HL-60/S4 treated with phorbol 12-myristate 13-acetate at 8.2 ng/mL for 4 days and 3 days (cell line): ENCODE data around the gene CACNA1S.

Experiments used
- in situ Hi-C: fragments of 300-500 bp; cut with MboI; formaldehyde crosslinking; loops from 2 replicates; pipeline ENCODE4 v1.15.0; 2022; ENCODE audit warnings: low sequenced_read_pairs

Gene CACNA1S

GRCh38 chr1:201017828-201018163, 94.4 kb downstream of the CACNA1S start:
- in situ Hi-C loops = no loop called here

- in situ Hi-C loops = no loop called here
These were observed 95.0 kb downstream of the CACNA1S start for GRCh38 chr1:201016943-201017827.

GRCh38 chr1:201016211-201016651, 96.0 kb downstream of the CACNA1S start:
- in situ Hi-C loops = no loop called here

GRCh38 chr1:201015551-201016091, 96.6 kb downstream of the CACNA1S start:
- in situ Hi-C loops = no loop called here

GRCh38 chr1:201014816-201015200, 97.4 kb downstream of the CACNA1S start:
- in situ Hi-C loops = no loop called here

GRCh38 chr1:201013991-201014815, 98.0 kb downstream of the CACNA1S start:
- in situ Hi-C loops = no loop called here

DNA sequence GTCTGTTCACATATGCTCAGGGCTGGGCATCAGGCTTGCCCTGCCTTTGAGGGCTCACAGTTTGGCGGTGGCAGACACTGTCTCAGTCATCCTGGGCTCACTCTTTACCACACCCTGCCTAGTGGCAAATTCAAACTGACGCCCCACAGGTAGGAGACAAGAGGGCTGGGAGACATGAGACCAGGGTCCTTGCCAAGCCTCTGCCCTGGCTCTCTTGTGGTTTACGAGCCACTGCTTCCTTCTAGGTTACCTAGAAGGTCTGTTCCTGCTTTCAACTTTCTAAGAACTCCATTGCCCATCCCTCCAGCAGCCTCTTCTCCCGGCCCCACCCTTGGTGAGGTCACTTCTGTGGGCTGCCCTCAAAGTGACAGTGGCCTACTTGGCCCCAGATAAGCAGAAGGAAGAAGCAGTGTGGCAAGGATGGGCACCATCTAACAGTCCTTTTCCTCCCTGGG, 99.2 kb downstream of the CACNA1S start:
- in situ Hi-C loops = no loop called here

GRCh38 chr1:201011616-201012015, 100.6 kb downstream of the CACNA1S start:
- in situ Hi-C loops = no loop called here

DNA sequence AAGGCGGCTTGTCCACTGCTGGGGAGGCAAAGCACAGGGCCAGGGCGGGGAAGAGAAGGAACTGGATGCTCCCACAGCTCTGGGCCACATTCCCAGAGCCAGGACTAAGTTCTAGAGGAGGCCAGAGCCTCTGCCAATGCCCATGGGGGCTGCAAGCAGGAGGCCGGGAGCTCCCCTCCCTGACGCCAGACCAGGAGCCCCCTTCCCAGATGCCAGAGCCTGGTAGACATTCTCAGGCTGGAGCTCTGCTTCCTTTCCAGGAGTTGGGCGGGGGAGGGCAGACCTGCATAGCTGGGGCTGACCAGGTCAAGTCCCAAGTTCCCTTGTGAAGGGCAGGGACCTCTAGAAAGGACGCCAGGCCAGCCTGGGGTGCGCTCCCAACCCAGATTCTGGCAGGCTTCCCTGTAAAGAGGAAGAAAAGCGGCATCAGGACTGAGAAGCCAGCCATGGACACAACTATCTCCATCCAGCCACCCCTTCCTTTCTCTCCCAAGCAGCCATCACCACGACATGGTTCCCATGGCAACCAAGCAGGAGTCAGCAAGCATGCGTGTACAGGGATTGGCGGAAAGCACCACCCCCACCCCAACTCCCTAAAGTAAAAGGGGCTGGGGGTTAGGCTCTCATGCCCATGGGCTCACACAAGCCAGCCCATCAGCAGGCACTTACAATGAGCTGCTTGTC, 102.1 kb downstream of the CACNA1S start:
- in situ Hi-C loops = no loop called here

DNA sequence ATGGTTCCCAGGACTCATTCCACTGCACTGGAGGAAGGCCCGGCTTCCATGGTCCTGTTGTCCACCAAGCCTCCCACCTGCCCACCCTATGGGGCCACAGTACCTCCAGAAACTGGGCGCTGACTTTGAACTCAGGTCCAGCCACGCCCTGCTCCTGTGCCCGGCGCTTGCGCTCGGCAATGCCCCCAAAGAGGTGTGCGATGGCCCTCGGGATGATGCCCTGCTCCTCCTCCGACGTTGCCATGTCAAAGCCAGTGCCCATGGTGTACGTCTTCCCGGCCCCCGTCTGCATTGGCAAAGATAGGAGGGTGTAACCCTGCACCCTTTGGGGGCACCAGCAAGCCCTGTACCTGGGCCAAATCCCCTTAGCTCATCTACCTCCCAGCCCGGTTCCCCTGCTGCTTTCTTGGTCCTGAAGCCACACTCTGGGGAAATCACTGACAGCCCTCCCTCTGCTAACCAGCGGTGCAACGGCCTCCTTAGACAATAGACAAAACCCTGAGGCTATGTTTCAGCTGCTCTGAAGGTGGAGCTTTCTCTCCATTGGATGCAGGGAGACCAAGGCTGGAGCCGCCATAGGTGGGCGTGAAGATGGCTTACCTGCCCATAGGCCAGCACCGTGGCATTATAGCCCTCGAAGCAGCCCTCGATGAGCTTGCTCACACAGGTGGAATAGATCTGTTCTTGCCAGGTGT, 103.4 kb downstream of the CACNA1S start:
- in situ Hi-C loops = no loop called here

GRCh38 chr1:201007481-201007880, 104.7 kb downstream of the CACNA1S start:
- in situ Hi-C loops = no loop called here

DNA sequence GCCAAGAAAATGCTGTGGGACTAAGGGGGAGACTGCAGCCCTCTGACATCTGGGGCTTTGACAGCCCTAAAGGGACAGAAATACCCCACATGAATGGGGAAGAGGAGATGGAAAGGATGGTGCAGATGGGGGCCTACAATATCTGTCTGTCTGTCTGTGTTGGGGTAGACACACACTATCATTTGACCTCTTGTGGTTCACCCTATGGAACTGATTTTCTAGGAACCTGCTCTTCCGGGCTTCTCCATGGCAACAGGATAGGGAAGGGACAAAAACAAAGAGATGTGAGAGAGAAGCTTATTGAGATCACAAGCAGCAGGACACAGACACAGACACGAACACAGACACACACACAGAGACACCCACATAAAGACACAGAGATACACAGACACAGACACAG, 105.8 kb downstream of the CACNA1S start:
- in situ Hi-C loops = no loop called here

GRCh38 chr1:201004732-201005131, 107.5 kb downstream of the CACNA1S start:
- in situ Hi-C loops = no loop called here

GRCh38 chr1:201004154-201004553, 108.1 kb downstream of the CACNA1S start:
- in situ Hi-C loops = no loop called here

DNA sequence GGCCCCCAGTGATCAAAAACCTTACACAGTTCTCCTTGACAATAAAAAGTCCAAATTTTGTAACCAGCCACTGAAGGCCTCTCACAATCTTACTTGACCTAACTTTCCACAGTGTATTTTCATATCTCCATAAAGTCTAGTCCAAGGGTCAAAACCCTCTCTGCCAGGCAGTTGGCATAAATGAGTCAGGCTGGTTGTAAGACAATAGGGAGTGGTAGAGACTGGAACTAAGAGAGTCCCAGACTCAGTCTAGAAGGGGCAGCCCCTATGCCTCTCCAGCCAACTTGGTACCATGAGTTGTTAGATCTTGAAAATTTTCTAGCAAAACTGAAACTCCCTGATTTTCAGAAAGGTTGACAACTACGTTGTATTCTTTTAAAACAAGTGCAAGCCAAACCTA, 109.7 kb downstream of the CACNA1S start:
- in situ Hi-C loops = no loop called here

- in situ Hi-C loops = no loop called here
These were observed 110.3 kb downstream of the CACNA1S start for GRCh38 chr1:201001962-201002361.

GRCh38 chr1:201000391-201000790, 111.8 kb downstream of the CACNA1S start:
- in situ Hi-C loops = no loop called here

DNA sequence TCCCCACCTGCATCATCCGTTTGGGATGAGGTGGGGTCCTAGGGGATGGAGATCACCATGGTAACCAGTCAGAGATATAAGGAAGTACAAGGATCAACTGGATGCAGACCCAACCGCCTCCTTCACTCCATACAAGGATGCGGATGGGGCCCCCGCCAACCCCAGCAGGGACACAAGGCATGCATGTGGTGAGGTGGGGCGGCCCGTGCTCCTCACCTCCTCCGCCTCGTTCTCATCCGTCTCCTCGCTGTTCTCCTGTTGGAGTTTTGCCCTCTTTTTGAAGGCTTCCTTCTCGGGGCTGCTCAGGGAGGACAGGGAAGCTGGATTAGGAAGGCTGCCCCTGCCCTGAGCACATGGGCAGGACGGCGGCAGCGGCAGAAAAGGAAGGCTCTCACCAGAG, 112.6 kb downstream of the CACNA1S start:
- in situ Hi-C loops = no loop called here

- in situ Hi-C loops = no loop called here
These were observed 113.9 kb downstream of the CACNA1S start for GRCh38 chr1:200998323-200998722.

DNA sequence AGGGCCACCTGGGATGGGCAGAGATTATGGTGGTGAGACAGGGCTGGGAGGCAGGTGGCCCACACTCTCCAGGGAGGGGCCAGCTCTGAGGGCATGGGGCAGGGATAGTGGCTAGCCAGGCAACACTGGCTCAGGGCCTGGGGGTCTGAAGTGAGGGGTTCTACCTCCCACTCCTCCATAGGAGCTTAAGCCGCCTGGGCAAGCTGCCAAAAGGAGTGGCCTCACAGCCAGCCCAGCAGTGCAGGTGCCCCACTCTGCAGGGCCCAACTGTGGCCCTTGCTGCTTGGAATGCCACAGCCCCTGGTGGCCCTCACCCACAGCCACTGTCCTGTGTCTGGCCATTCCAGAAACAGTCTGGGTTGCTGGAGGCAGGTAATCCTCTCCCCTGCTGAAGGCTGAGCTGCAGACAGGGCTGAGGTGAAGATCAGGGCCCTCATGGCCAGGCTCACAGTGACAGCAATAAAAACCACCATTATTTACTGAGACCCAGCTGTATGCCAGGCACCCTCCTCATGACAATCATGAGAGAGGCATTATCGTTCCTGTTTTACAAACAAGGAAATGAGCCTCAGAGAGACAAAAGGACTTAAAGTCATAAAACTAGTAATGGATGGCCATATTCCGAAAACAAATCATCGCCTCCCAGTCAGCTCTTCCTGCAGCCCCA, 119.7 kb downstream of the CACNA1S start:
- in situ Hi-C loops = no loop called here
